HG03097 (cell line): ENCODE measurements around the gene COL4A1.

Source experiments
- ATAC-seq: cut with Tn5 transposase; IDR thresholded peaks from one replicate; pipeline ENCODE4 v1.9.1; 2021; ENCODE audit not compliant: unreplicated experiment, low FRiP score

COL4A1 gene

DNA sequence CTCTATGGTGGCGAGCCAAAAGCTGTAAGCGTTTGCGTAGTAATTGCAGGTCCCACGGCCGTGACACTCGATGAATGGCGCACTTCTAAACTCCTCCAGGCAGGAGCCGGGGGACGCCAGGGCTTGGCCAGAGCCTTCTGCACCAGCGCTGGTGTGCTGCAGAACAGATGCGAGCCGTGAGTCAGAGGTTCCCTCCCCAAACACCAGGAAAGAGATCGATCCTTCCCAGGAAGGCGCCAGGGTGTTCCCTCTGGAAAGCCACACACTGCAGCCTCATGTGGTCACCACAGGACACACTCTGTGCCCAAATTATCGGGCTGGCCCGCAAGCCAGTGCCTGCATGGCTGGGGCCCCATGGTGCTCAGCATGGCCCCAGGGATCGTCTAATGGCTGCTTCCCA, 154.6 kb downstream of the COL4A1 start:
- ATAC-seq, result no peak

DNA sequence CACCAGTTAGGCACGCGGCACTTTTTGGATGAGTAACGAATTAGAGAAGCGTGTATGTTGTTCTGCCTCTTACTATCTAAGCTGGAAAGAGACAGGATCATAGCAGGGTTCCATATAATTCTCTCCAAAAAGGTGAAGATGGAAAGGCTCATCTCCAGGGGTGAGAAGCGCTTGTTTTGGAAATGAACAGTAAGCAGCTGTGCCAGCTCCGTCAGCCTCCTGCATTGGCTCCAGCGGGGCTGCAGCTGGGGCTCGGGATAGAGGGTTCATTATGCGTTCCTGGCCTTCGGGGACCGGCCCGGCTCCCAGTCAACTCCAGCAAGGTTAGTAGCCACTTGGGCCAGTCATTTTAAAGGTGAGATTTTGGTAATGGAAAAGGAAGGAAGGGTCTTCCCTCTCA, 155.5 kb downstream of the COL4A1 start:
- ATAC-seq, result no peak

GRCh38 chr13:110150384-110151101, 156.4 kb downstream of the COL4A1 start:
- ATAC-seq, result no peak

- no peak for ATAC-seq
Observed at GRCh38 chr13:110149036-110149435, 157.9 kb downstream of the COL4A1 start.

GRCh38 chr13:110140099-110140498, 166.9 kb downstream of the COL4A1 start:
- ATAC-seq, result no peak

GRCh38 chr13:110138700-110139036, 168.3 kb downstream of the COL4A1 start:
- no peak for ATAC-seq

GRCh38 chr13:110138010-110138699, 168.8 kb downstream of the COL4A1 start:
- ATAC-seq, result peak; percentile 56

DNA sequence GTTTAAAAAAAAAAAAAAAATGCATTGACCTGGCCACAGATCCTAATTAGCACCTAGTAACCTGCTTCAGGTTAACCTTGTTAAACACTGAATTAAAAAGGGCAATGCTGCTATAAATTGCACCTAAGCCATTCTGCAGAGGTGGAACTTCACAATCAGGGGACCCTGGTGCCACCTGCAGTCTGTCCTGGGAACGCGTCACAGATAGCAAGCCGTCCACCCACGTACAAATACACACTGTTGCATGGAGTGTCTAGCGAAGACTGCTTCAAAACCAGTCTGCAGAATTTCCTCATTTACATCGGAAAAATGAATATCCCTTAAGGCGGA, 169.3 kb downstream of the COL4A1 start:
- ATAC-seq, result peak; percentile 64

DNA sequence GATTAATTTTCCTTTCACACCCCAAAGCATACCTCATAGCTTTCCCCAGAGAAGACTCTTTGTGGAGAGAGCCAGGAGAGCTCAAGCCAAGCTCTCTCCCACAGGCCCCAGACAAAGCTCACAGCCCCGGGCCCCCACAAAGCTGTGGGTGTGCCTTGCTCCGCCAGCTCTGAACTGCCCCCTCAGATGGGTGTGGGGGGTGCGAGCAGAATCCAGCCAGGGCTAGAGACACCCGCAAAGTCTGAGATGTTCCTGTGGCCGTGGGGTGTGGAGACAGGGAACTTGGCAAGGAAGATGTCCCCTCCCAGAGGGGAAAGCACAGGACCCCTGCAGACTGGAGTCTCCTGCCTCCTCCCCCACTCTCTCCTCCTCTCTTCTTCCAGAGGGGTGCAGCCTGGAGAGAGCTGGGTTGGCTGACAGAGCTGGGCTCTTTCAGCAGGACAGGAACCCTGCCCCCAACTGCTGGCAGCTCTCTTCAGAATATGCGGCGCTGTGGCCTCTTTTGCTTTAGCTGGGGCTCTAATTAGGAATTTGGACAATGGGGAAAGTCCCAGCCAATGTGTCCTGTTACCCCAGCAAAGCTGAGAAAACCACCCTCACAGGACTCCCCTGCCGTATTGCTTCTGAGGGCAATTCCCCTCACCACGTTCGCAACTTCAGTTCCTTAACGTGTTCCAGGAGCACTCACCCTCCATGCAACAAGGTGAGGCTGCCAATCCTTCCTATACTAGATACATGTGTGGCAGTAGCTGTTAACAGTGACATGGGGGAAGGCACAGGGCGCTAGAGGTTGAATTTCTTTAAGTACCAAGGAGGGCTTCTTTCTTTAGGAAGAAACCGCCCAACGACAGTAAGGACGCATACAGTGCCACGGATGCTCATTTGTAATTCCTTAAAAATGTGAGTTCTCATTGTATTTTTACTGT, 170.0 kb downstream of the COL4A1 start:
- ATAC-seq, result no peak

GRCh38 chr13:110135977-110136597, 170.9 kb downstream of the COL4A1 start:
- no peak for ATAC-seq

- no peak for ATAC-seq
Observed at GRCh38 chr13:110134801-110135200, 172.2 kb downstream of the COL4A1 start.

DNA sequence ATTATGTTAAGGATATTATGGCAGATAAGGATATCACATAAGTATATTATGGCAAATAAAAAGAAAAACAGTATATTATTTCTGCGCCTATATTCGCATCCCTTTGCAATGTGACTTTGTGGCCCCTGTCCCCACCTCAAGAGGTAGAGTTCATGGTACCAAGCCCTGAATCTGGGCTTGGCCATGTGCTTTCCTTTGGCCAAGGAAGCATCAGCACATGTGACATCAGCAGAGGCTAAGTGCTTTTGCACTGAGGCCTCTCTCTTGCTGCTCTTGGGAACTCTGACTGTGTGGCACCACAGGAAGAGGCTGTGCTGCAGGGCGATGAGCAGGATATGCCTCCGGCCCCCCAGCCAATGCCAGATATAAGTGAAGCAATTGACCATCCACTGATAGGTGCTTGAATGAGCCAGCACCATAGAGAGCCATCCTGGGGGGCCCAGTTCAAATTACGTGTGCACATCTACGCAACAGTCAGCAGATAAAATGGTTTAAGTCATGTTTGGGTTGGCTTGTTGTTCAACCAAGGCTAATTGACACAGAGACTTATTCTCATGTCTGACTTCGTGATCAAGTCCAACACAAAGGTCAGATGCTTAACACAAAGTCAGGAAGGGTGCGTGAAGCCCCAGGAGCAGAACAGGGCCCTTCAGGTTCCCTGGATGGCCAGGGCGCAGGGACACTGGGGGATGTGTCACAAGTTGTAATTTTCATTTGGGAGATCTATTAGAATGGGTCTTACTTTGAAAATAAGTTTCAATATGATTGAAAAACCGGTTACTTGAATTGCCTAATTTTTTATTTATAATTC, 173.3 kb downstream of the COL4A1 start:
- no peak for ATAC-seq

DNA sequence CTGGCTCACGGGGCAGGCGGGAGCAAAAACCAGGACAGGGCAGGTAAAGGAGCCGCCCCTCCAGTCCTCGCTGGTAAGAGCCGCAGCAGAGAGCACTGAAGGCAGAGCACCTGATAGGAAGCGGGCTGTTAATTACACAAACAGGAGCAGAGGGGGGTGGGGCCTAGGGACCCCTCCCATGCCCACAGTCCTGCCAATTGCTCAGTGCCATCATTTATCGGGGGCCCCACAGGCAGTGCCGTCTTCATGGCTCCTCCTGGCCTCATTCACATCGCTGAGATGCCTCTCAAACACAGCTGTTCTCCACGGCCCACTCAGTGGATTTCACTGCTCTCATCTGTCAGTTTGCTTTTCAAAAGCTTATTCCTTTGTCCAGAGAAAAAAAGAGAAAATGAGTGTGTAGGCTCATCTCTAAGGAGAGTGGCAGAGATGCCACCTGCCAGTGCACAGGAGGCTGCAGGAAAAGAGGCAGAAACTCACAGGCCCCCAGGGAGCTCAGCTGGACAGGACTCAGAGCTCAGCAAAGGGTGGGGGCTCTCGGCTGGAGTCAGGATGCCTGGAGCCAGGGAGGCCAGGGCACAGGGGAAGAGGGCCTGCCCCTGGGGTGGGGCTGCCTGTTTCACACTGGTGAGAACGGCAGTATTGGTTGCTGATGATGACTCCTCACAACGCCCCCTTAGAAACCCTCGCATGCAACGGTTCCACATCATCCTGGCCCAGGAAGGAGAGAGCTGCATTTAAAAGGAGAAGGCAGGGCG, 174.6 kb downstream of the COL4A1 start:
- no peak for ATAC-seq

DNA sequence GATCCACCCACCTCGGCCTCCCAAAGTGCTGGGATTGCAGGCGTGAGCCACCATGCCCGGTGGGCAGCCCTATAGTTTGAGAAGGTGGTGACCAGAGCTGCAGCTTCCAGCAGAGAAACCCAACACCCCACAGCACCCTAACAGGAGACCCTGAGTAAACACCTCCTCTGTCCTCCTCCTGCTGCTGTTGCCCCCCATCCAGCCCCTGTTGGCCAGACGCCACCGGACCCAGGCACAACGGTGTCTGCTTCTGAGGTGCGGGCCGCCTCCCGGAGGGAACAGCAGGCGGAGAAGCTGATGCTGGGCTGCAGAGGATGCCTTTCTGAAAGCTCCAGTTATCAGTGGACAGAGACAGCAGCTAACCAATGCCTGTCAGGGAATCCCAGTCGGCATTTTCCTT, 175.5 kb downstream of the COL4A1 start:
- no peak for ATAC-seq

GRCh38 chr13:110130431-110130830, 176.5 kb downstream of the COL4A1 start:
- ATAC-seq, result no peak

DNA sequence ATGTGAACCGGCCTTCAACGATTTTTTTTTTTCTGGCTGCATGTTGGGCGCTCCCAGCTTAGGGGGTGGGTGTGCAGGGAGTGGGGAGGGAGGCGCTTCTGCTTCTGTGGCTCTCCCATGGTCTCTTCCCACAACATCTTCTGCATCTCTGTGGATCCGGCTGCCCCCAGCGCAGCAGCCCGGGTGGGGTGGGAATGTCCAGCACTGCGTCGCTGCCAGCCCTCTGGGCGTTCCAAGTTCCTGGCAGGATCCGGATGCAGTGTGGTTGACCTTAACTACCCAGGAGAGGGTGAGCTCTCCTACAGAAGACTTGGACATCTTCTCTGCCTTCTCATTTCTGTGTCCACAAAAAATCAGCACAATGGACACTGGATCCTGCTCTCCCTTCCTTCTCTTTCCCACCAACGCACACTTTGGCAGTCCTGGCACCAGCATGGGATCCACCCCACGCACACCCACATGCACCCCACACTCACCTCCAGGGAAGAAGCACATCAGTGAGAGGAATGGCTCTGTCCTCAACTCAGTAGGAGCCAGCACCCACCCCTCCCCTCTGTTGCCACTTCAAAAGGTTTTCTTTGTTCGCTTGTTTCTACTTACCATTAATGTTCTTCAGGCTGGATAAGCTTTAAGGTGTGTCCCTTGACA, 177.3 kb downstream of the COL4A1 start:
- no peak for ATAC-seq

GRCh38 chr13:110129076-110129475, 177.9 kb downstream of the COL4A1 start:
- ATAC-seq, result no peak

GRCh38 chr13:110128546-110128945, 178.4 kb downstream of the COL4A1 start:
- ATAC-seq, result no peak

DNA sequence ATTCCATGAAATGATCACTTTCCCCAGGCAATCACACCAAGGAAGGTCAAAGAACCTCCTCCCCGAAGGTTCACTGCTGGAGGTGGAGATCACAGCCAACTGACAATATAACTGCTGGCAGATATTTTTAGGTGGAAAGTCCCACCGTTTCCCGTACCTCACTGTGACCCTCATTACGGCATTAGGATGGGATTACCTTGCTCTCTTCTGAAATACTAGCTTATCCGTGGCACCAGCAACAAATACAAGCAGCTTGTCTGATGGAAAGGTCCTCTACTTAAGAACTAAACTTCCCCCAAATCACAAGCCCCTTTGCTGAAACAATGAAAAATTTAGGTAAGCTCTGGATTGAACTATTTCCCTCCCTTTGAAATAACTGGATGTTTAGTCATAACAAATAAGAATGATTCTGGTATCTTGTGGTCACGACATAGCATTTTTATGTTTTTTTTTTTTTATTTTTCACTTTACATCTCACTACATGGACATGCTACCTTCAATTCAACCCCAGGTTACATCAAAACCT, 178.9 kb downstream of the COL4A1 start:
- ATAC-seq, result no peak
